Upper lobe of left lung (tissue), 6 donors: ENCODE measurements around the gene HTRA3. TPM values are rescaled to one million over a fixed set of nuclear protein-coding genes. Genes with fewer than 3 reads are reported as not detected.

Experiments
- ATAC-seq, 2 donors: fragments of 200-7000 bp; cut with Tn5 transposase; one replicate each; pipeline ENCODE4 v1.9.1; 2022; ENCODE audit warnings: mild to moderate bottlenecking in 2 of 2, moderate library complexity in 2 of 2; ENCODE audit not compliant: low FRiP score in 2 of 2
- DNase-seq, 2 donors: peaks; one replicate each; pipeline ENCODE4 v3.0.0-alpha.2; 2019 to 2020
- H3K27ac ChIP-seq, 4 donors: fragments of 200-600 bp; sonication (generic); one replicate each; pipeline ENCODE4 v1.5.1; 2016 to 2019
- H3K27me3 ChIP-seq, 4 donors: fragments of 200-600 bp; sonication (generic); one replicate each; pipeline ENCODE4 v1.5.1; 2017 to 2019
- H3K36me3 ChIP-seq, 4 donors: fragments of 200-600 bp; sonication (generic); one replicate each; pipeline ENCODE4 v1.5.1; 2016 to 2019
- H3K4me1 ChIP-seq, 4 donors: fragments of 200-600 bp; sonication (generic); one replicate each; pipeline ENCODE4 v1.5.1; 2018 to 2019
- H3K4me3 ChIP-seq, 4 donors: fragments of 200-600 bp; sonication (generic); one replicate each; pipeline ENCODE4 v1.5.1; 2017 to 2019; ENCODE audit warnings: mild to moderate bottlenecking in 2 of 4, moderate library complexity in 1 of 4
- H3K9me3 ChIP-seq, 4 donors: fragments of 200-600 bp; sonication (generic); one replicate each; pipeline ENCODE4 v1.5.1; 2018 to 2019
- EP300 ChIP-seq, 4 donors: sonication (generic); formaldehyde crosslinking; IDR thresholded peaks; one replicate each; pipeline ENCODE4 v1.5.1; 2017; ENCODE audit warnings: antibody characterized with exemption in 4 of 4, control low read depth in 2 of 4
- POLR2A ChIP-seq, 4 donors: fragments of 450-650 bp; IDR thresholded peaks; one replicate each; pipeline ENCODE4 v1.5.1; 2016 to 2017; ENCODE audit warnings: antibody characterized with exemption in 4 of 4, mild to moderate bottlenecking in 2 of 4
- POLR2AphosphoS5 ChIP-seq, 2 donors: sonication (generic); formaldehyde crosslinking; IDR thresholded peaks; one replicate each; pipeline ENCODE4 v1.5.1; 2017; ENCODE audit warnings: antibody characterized with exemption in 2 of 2
- WGBS, 2 donors: methylation state at CpG; one replicate each; pipeline ENCODE4 v1.1.5; 2017 to 2018; 5-methylcytosine and 5-hydroxymethylcytosine counted together
- total RNA-seq, 6 donors: library from RNA; depleted of rRNA in 4 of 6; stranded (reverse); fragments of >200 nt in 4 of 6; gene quantifications; one replicate each; pipeline versions ENCODE4 v1.1.0 to v1.2.1, GENCODE V29; 2016 to 2021
- TF ChIP-seq, protein P1 (sequence below), 6 experiments: fragments of 450-650 bp in 4 of 6; fragments of 200-600 bp in 2 of 6; sonication (generic) in 2 of 6; IDR thresholded peaks; one replicate each; pipeline ENCODE4 v1.5.1; 2016 to 2019; ENCODE audit warnings: antibody characterized with exemption in 6 of 6
- donor health status: DM: no; HTN: no; CAD: no; lungs with moderate emphysema.
- donor health status: DM: no; HTN: yes; CAD: no; lungs with severe emphysema.

Gene HTRA3
- total RNA-seq, 6 donors from 2014 or later, result 5.2 to 51.1 (median 19.7) TPM

- peaks cover 0 to 7% (median 0%) of the 10 kb centered on the region in 4 donors for H3K27me3 ChIP-seq
- H3K9me3 ChIP-seq, result no peaks in the 10 kb centered on the region
- no peaks in the 10 kb centered on the region for H3K36me3 ChIP-seq
- ATAC-seq, result no peak
- DNase-seq, result no peak
- H3K4me3 ChIP-seq, result no peak overlapping the region
- 69 to 72% methylated on average over 12 to 13 of the region's 13 CpGs for WGBS, 2 donors
- no peak for TF ChIP-seq POLR2A (IDR thresholded peaks at IDR 0.05)
- no peak for TF ChIP-seq EP300 (IDR thresholded peaks at IDR 0.05)
- TF ChIP-seq POLR2AphosphoS5 (IDR thresholded peaks at IDR 0.05), result no peak
- H3K4me1 ChIP-seq, result peaks cover 35 to 61% (median 43%) of the 10 kb centered on the region in 4 donors
- peak overlapping the region; percentile 35 to 79 (median 49) for H3K27ac ChIP-seq
Measured at GRCh38 chr4:8273450-8273849, 3.9 kb downstream of the HTRA3 start.

GRCh38 chr4:8274066-8274652 lies 4.6 kb downstream of the HTRA3 start:
- Histone ChIP-seq H3K27ac (peak overlapping the region in 1 of 4 donors; percentile 3), H3K36me3 (no peaks in the 10 kb centered on the region), H3K27me3 (peaks cover 0 to 7% (median 0%) of the 10 kb centered on the region in 4 donors), H3K4me1 (peaks cover 36 to 64% (median 46%) of the 10 kb centered on the region in 4 donors), H3K4me3 (no peak overlapping the region), H3K9me3 (no peaks in the 10 kb centered on the region)
- DNase-seq (peak in 1 of 2 donors; percentile 70), ATAC-seq (no peak)
- 88 to 89% methylated on average over 13 to 21 of the region's 21 CpGs for whole genome bisulfite sequencing, 2 donors
- no peak for TF ChIP-seq POLR2A (IDR thresholded peaks at IDR 0.05)
- TF ChIP-seq, protein P1, sequence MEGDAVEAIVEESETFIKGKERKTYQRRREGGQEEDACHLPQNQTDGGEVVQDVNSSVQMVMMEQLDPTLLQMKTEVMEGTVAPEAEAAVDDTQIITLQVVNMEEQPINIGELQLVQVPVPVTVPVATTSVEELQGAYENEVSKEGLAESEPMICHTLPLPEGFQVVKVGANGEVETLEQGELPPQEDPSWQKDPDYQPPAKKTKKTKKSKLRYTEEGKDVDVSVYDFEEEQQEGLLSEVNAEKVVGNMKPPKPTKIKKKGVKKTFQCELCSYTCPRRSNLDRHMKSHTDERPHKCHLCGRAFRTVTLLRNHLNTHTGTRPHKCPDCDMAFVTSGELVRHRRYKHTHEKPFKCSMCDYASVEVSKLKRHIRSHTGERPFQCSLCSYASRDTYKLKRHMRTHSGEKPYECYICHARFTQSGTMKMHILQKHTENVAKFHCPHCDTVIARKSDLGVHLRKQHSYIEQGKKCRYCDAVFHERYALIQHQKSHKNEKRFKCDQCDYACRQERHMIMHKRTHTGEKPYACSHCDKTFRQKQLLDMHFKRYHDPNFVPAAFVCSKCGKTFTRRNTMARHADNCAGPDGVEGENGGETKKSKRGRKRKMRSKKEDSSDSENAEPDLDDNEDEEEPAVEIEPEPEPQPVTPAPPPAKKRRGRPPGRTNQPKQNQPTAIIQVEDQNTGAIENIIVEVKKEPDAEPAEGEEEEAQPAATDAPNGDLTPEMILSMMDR (IDR thresholded peaks at IDR 0.05), result no peak
- no peak for TF ChIP-seq EP300 (IDR thresholded peaks at IDR 0.05)
- no peak for TF ChIP-seq POLR2AphosphoS5 (IDR thresholded peaks at IDR 0.05)

GRCh38 chr4:8274765-8275547 lies 5.4 kb downstream of the HTRA3 start:
- Histone ChIP-seq H3K36me3 (no peaks in the 10 kb centered on the region), H3K4me1 (peaks cover 29 to 60% (median 41%) of the 10 kb centered on the region in 4 donors), H3K9me3 (no peaks in the 10 kb centered on the region), H3K27ac (peak overlapping the region in 1 of 4 donors; percentile 3), H3K27me3 (peaks cover 0 to under 1% (median 0%) of the 10 kb centered on the region in 4 donors), H3K4me3 (no peak overlapping the region)
- 70 to 78% methylated on average over 2 to 19 of the region's 19 CpGs for WGBS, 2 donors
- DNase-seq, result peak; percentile 42 to 90
- peak in 1 of 2 donors; percentile 72 for TF ChIP-seq POLR2AphosphoS5 (IDR thresholded peaks at IDR 0.05)
- TF ChIP-seq, protein P1 (IDR thresholded peaks at IDR 0.05), result no peak
- ATAC-seq, result peak in 1 of 2 donors; percentile 81

GRCh38 chr4:8275548-8275910 lies 6.0 kb downstream of the HTRA3 start:
- no peak overlapping the region for H3K27ac ChIP-seq
- no peak for DNase-seq
- no peaks in the 10 kb centered on the region for H3K36me3 ChIP-seq
- TF ChIP-seq POLR2A (IDR thresholded peaks at IDR 0.05) (no peak), EP300 (IDR thresholded peaks at IDR 0.05) (no peak), POLR2AphosphoS5 (IDR thresholded peaks at IDR 0.05) (no peak)
- TF ChIP-seq, protein P1 (IDR thresholded peaks at IDR 0.05), result no peak
- no peak for ATAC-seq
- no peaks in the 10 kb centered on the region for H3K27me3 ChIP-seq
- 58 to 71% methylated on average over 3 to 4 of the region's 4 CpGs for WGBS, 2 donors
- H3K4me1 ChIP-seq, result peaks cover 23 to 54% (median 38%) of the 10 kb centered on the region in 4 donors
- no peak overlapping the region for H3K4me3 ChIP-seq
- H3K9me3 ChIP-seq, result no peaks in the 10 kb centered on the region
